GM12872 (cell line): Measurements from ENCODE around the gene TRAPPC2L.

Experiments used
- TF ChIP-seq, protein P1 (sequence below): IDR thresholded peaks from 3 replicates; pipeline ENCODE4 v1.5.1; 2011; ENCODE audit warnings: low read depth, mild to moderate bottlenecking, low read length, moderate library complexity; ENCODE audit not compliant: insufficient read depth

TRAPPC2L gene

DNA sequence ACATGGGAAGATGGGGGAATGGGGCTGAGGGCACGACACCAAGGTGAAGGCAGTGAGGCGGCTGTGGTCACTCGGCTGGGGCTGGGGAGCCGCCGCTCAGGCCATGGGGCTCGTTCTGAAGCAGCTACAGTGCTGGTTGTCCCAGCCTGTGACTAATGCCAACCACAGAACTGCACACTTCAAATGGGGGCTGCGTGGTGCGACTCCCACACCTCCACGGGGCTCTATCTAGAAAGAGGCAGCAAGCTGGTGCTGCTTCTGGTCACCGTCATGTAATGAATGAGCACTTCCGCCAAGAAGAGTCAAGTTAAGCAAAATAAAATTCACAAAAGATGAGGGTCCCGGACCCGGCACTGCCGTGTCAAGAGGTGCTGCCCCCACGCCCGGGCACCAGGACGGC lies 20.1 kb upstream of the TRAPPC2L start:
- TF ChIP-seq, protein P1, sequence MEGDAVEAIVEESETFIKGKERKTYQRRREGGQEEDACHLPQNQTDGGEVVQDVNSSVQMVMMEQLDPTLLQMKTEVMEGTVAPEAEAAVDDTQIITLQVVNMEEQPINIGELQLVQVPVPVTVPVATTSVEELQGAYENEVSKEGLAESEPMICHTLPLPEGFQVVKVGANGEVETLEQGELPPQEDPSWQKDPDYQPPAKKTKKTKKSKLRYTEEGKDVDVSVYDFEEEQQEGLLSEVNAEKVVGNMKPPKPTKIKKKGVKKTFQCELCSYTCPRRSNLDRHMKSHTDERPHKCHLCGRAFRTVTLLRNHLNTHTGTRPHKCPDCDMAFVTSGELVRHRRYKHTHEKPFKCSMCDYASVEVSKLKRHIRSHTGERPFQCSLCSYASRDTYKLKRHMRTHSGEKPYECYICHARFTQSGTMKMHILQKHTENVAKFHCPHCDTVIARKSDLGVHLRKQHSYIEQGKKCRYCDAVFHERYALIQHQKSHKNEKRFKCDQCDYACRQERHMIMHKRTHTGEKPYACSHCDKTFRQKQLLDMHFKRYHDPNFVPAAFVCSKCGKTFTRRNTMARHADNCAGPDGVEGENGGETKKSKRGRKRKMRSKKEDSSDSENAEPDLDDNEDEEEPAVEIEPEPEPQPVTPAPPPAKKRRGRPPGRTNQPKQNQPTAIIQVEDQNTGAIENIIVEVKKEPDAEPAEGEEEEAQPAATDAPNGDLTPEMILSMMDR: no peak

DNA sequence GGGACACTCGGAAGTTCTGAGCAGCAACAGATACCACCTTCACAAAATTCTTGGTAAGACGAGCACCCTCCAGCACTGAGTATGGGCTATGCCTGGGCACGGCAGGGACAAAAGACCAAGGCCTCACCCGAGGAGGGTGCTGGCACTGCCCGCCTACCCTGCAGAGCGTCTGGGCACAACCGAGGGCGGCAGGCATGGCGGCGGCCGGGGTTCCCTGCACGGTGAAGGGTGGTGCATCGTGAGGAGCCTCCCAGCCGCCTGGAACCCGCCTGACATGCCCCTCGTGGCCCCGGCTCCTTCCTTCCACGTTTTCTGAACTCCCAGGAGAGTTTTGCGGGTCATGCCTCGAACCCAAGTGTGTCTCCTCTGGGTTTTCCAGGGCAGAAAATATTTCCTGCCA lies 19.1 kb upstream of the TRAPPC2L start:
- TF ChIP-seq, protein P1: no peak

DNA sequence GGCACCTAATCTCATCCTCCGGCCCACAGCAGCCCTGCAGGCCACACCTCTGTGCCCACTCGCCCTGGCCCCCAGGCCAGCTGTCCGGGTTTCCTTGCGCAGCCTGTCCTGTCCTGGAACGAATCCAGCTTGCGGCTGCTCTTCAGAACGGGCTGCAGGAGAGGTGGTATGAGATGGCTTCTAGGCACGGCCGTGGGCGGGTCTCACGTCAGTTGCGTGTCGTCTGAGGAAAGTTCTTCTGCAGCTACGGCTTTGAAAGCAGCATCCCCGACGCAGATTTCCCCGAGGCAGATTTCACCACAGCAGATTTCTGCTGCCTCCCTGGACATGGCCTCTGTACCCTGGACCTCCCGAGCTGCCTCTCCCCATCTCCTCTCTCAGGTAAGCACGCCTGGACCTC lies 18.4 kb upstream of the TRAPPC2L start:
- TF ChIP-seq, protein P1: no peak

DNA sequence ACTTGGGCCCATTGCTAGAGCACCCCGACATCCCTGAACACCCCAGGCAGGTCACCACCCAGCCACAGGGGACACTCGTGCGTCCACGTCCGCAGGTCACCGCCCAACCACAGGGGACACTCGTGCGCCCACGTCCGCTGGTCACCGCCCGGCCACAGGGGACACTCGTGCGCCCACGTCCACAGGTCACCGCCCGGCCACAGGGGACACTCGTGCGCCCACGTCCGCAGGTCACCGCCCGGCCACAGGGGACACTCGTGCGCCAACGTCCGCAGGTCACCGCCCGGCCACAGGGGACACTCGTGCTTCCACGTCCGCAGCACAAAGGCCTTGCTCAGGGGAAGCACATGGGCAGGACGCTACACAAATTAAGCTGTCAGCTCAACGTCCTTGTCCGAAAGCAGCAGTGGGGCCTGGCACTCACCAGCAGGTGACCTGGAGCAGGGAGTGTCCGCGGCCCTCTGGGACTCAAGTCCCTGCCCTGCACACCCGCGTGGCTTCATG lies 17.8 kb upstream of the TRAPPC2L start:
- TF ChIP-seq, protein P1: no peak

DNA sequence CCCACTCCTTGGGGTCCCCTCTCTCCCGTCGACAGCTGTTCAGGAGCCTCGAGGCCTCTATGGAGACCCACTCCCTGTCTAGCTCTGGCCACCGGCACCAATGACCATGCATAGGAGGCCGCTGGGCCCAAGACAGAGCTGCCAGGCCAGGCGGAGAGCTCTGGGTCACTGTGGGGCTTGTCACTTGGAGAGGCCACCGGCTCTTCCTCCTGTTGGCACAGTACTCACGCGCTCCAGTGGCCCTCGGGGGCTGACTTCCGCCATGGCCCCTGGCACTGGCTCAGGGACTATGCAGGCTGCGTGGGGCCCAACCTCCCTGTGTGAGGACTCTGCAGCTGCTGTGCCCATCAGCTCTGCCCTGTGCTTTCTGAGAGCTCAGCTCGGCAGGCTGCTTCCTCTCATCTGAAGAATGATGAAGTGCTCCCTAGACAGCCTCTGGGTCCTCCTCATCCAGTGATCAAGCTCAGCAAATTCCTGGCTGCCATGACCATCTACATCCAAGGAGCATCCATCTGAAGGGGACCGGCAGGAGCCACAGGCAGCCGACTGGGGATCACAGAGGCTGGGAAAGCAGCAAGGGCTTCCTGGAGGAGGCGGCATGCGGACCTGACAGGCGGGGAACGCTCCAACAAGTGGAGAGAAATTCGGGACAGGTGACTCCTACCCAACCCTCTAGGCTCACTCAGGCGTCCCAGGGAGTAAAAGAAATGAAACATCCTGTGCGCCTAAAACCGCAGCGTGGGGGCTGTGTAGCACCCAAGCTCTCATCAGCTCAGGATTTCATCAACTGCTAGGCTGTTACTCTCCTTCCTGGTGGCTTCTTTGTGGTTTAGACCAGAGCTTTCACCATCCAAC lies 17.0 kb upstream of the TRAPPC2L start:
- TF ChIP-seq, protein P1: no peak

DNA sequence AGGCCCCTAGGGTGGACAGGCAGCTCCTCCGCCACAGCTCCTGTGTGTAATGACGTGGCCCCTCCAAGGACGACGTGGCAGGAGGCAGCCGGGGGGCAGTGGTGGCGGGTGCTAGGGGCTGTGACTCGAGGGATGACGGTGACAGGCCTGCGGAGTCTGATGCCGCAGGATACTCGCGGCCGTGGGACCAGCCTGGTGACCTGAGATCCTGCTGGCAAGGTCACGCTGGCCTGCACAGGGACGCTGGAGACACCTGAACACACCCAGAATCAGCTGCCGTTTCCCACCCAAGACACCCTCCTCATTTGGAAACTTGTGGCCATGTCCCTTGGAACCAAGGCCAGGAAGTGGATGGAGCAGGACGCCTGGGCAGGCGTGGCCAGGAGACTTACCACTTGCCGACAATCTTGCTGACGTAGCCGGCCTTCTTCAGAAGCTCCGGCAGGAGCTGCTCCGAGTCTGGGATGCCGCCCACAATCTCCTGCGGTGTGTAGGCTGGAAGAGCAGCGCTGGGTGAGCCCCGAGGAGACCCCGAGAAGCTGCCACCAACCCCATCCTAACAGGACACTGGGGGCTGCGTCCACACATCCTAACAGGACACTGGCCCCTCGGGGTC lies 16.2 kb upstream of the TRAPPC2L start:
- TF ChIP-seq, protein P1: no peak

DNA sequence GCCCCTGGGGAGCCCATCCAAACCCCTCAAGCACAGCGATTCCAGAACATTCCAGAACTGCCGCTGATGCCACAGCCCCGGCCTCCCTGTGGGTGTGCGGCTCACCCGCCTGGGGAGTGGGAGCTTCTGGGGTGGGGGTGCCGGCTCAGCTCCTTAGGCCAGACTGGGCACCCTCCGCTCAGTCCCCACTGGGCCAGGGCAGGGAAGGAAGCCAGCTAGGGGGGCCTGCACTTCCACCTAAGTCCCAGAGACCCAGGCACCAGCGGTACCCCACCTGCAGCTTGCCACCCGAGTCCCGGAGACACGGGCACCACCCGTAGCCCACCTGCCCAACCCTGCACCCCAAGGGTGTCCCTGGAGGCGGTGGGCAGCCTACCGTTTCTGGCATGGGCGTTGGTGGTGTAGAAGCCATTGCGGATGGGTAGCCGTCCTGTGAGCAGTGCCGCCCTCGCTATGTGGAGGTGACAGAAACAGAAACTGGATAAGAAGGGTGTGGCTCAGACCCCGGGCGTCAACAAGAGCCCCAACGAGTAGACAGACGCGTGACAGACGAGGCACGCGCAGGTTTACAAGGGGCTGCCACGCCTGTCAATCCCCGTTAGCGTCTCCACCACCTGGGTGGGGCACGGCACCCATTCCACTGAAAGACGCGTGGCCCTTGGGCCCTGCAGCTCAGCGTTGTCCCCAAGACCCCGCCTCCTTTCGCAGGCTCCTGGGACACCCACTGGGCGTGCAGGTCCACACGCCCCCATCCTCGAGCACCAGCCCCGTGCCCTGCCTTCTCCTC lies 15.2 kb upstream of the TRAPPC2L start:
- TF ChIP-seq, protein P1: no peak
